Measurements from ENCODE around the gene PKHD1.

DNA sequence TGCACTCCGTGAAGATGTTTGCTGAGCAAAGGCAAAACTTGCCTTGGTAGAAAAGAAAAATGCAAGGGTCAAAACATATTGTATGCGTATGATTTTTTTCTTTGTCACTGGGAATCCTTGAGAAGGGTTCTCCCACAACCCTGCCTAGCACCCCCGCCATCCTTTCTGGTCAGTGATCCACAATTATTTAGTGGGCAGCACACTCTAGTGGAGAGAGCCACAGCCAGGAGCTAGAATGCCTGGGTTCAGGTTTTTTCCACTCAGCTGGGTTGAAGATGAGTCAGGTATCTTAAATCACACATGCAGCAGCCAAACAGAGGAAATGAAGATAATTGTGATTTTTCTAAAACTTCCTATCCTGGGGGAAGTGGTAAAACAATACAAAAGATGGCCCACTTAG, 243.1 kb downstream of the PKHD1 start:
- TF ChIP-seq, protein P1, sequence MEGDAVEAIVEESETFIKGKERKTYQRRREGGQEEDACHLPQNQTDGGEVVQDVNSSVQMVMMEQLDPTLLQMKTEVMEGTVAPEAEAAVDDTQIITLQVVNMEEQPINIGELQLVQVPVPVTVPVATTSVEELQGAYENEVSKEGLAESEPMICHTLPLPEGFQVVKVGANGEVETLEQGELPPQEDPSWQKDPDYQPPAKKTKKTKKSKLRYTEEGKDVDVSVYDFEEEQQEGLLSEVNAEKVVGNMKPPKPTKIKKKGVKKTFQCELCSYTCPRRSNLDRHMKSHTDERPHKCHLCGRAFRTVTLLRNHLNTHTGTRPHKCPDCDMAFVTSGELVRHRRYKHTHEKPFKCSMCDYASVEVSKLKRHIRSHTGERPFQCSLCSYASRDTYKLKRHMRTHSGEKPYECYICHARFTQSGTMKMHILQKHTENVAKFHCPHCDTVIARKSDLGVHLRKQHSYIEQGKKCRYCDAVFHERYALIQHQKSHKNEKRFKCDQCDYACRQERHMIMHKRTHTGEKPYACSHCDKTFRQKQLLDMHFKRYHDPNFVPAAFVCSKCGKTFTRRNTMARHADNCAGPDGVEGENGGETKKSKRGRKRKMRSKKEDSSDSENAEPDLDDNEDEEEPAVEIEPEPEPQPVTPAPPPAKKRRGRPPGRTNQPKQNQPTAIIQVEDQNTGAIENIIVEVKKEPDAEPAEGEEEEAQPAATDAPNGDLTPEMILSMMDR (IDR thresholded peaks at IDR 0.05) = no peak
- TF ChIP-seq EZH2 (IDR thresholded peaks at IDR 0.05; ENCODE audit: borderline replicate concordance, insufficient read depth, low read depth, low read length, poor library complexity, severe bottlenecking) = no peak

Data from B cell (primary cell).